GM20000 (cell line): Measurements from ENCODE around the gene SPATA31E1.
"Not testable (repeated sequence)": the region's sequence is repeated elsewhere in the genome, so short reads cannot be mapped to it uniquely, and the experiment has no call there.

Experiments used
- DNase-seq: peaks from one replicate; pipeline ENCODE4 v3.0.0; 2012; ENCODE audit warnings: low spot score
- CTCF ChIP-seq: IDR thresholded peaks from 2 replicates; pipeline ENCODE4 v1.5.1; 2012; ENCODE audit warnings: mild to moderate bottlenecking, control low read depth; ENCODE audit errors: extremely low read depth, missing control alignments

The SPATA31E1 gene

GRCh38 chr9:87890837-87891236 lies 8.2 kb downstream of the SPATA31E1 start:
- no peak for TF ChIP-seq CTCF
- DNase-seq = no peak

GRCh38 chr9:87891754-87892153 lies 9.1 kb downstream of the SPATA31E1 start:
- no peak for DNase-seq
- no peak for TF ChIP-seq CTCF

GRCh38 chr9:87892956-87893355 lies 10.3 kb downstream of the SPATA31E1 start:
- no peak for DNase-seq

GRCh38 chr9:87894998-87895625 lies 12.4 kb downstream of the SPATA31E1 start:
- no peak for DNase-seq
- no peak for TF ChIP-seq CTCF

More at GRCh38 chr9:87892956-87893355, 10.3 kb downstream of the SPATA31E1 start:
- no peak for TF ChIP-seq CTCF

- TF ChIP-seq CTCF = no peak
- DNase-seq = no peak
Observed at GRCh38 chr9:87896891-87897290, 14.2 kb downstream of the SPATA31E1 start.

- DNase-seq = no peak
- TF ChIP-seq CTCF = no peak
Observed at GRCh38 chr9:87898151-87898550, 15.5 kb downstream of the SPATA31E1 start.

GRCh38 chr9:87902371-87902770 lies 19.7 kb downstream of the SPATA31E1 start:
- DNase-seq = not testable (repeated sequence)

GRCh38 chr9:87909310-87910041 lies 26.8 kb downstream of the SPATA31E1 start:
- no peak for TF ChIP-seq CTCF
- DNase-seq = no peak
